ENCODE data around the gene AUTS2.

AUTS2 gene

DNA sequence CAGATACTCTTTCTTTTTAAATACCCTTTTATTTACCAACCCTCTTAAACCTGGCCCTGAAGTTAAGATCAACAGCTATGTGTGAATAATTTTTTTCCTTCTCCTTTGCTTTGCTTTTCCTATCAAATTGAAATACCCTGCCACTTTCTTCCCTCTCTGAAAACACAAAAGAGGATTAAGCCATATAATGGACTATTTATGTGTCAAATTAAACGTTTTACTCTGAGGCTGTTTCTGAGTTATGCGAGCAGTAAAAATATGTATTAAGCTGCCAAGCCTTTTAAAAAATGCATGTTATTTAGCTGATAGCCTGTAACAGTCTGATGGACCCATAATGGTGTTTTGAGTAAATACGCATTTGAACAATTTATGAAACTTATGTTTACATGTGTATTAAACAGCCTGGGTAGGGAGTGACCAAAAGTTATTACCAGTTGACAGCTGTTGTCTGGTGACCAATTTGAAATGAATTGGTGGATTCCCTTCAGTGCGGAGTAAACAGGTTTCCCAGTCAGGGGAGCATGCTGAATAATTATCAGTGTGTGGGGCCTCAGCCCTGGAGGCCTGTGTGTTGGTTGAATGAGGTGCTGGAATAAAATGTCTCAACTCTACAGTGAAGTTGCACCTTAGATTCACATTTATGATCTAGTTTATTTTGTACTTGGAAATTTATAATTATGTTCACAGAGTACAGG, 89.6 kb downstream of the AUTS2 start:
- DNase-seq (ENCODE audit: low read depth), result no peak

DNA sequence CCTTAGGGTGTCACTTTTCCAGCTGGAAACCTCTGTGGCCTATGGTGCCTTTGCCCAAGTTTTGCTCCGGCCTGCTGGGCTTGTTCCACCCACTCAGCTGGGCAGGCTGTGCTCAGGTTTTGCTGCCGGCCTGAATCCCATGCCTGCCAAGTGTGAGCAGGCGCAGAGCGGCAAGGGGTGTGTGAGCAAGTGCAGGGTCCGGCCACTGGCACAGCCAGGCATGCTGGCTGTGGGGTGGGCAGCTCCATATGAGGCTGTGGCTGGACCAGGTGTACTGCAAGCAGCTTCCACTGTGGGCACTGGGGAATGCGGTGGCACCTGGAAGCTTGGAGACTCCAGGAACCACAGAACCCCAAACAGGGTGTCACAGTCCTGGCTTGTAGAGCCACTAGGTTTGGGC, 92.1 kb downstream of the AUTS2 start:
- no peak for DNase-seq (ENCODE audit: low read depth)

GRCh38 chr7:69691327-69691726, 93.1 kb downstream of the AUTS2 start:
- no peak for DNase-seq (ENCODE audit: low read depth)

GRCh38 chr7:69691734-69692133, 93.5 kb downstream of the AUTS2 start:
- no peak for DNase-seq (ENCODE audit: low read depth)

- no peak for DNase-seq (ENCODE audit: low read depth)
Measured at GRCh38 chr7:69692611-69693010, 94.3 kb downstream of the AUTS2 start.

GRCh38 chr7:69693042-69693441, 94.8 kb downstream of the AUTS2 start:
- no peak for DNase-seq (ENCODE audit: low read depth)

DNA sequence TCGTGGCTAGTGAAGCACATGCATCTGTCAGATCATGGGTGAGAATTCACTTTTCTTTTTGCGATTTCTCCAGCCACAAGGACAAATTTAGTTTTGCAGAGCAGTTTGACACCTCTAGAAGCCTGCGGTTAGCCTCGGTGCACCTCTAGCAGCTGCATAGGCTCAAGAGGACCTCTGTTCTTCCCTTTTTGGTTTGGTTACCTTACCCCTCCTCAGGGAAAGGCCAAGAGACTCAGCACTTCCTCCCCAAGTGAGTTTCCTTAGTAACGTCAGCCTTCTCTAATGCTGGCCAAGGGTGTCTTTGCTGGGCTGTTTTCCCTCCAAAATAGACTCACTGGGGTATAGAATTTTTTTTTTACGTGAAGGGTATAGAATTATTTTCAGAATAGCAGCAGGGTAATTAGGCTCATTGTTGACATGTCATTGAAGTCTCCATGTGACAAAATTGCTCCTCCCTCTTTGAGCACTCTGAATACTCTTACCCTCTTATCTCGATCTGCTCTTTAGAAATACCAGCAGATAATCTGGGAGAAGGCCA, 97.8 kb downstream of the AUTS2 start:
- DNase-seq (ENCODE audit: low read depth), result no peak

DNA sequence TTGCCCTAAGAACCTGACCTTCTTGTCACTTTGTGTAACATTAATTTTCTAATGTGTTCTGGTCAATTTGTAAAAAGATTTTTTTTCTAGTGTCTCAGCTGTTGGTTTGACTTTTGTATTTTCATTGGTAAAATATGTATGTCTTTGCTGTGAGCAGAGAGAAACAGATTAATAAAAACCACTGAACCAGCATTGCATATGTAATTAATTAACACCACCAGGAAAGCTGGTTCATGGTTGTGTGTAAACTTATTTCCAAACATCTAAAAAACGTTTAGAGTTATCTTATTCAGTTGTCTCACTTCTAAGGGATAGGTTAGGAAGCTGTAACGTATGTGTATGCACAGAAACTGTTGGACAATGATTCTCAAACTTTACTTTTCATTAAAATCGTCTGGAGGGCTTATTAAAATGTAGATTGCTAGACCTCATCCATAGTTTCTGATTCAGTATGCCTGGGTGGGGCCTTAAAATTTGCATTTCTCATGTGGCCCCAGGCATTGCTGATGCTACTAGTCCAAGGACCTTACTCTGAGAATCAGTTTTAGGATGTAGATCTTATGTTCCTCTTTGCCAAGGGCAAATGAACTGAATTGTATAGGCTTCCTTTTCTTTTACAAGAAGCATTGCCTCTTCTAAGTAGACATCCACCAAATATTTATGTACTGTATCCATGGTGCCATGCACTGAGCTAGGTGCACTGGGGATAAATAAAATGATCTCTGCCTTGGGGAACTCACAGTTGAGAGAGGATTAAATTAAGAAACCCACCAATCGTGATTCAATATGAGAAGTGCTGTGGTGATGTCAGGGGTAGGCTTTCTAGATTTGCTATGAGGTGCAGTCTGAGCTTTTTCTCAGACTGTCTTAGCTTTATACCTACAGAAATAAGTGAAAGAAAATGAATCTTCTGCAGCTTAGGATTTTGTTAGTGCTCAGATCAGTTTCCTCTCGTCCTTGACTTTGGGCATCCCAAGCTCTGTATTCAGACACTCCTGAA, 98.7 kb downstream of the AUTS2 start:
- DNase-seq (ENCODE audit: low read depth), result no peak

DNA sequence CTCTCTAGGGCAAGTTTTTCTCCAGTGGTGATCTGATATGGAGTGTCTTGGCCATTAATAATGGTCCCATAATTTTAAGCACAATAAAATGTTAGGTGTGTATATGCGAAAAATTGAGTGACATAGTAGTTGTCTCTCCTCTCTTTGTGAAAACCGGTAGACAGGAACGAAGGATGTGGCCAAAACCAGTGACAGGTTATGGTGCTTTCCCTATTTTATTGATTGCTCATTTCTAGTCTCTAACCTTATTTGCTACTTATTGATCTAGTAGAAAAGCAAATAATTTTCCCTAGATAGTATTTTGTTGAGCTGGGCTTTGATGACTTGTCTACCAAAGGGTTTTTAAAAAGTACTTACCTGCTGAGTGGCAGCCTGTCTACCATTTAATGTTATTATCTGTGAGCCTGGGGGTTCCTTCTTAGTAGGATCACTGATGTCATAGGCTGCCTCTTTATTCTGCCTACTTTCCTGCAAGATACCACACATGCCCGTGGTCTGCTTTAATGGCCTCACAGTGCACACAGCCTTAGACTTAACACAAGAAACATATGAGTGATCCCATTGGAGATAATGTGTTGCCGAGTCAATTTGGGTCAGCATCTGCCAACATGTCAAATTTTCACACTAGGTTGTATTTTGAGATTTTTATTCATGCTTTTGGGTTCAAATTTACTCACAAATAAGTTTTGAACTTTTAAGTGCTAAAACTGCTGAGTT, 100.0 kb downstream of the AUTS2 start:
- DNase-seq (ENCODE audit: low read depth), result no peak

GRCh38 chr7:69699931-69700330, 101.7 kb downstream of the AUTS2 start:
- DNase-seq (ENCODE audit: low read depth), result no peak

DNA sequence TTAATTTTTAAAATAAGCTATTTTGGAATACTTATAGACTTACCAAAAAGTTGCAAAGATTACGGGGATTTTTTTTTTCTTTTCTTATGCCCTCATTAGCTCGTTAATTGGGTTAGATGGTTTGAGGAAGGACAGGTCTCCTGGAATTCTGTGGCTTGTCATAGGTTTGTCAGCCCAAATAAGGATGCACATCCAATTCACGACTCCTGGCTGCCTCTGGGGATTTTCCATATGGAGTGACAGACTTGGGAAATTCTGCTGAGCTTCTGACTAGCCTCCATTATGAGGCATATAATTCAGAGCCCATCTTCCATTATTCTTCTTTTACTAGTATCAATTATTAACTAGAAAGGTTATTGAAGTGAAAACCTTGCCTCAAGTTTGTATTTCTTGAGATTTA, 102.1 kb downstream of the AUTS2 start:
- no peak for DNase-seq (ENCODE audit: low read depth)

DNA sequence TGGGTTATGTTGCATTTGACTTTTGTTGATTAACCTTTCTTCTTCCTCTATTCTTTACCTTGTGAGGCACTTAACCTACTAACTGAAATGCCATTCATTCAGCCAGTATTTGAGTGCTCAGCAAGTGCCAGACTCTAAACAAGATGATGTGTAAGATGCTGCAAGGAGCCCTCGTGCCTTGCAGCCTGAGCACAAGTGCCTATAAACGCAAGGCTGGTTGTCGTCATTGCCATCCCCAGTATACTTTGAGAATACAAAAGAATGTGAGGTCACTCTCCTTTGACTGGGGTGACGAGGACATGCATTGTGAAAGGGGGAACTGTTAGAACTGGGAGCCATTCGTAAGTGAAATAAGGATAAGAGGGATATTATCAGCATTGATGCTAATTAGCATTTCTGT, 103.0 kb downstream of the AUTS2 start:
- DNase-seq (ENCODE audit: low read depth), result no peak

GRCh38 chr7:69702357-69702756, 104.1 kb downstream of the AUTS2 start:
- DNase-seq (ENCODE audit: low read depth), result no peak

- no peak for DNase-seq (ENCODE audit: low read depth)
Measured at GRCh38 chr7:69703099-69703498, 104.8 kb downstream of the AUTS2 start.

DNA sequence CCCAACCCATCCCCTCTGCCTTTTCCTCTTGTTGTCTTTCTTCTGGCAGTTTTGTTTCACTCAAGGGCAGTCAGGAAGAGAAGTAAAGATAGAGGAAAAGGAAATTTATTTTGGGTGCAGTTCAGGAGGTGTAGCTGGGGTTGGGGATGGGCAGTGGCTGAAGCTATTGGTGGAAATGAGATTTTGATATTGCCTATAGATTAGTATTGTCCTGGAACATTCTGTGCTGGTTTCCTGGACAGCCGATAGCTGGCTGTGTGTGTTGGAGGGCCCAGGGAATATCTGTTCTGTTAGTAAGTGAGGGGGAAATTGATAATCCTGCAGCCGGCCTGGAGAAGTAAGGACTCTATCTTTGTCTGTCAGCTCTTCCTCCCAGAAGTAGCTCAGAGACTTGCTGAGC, 107.8 kb downstream of the AUTS2 start:
- no peak for DNase-seq (ENCODE audit: low read depth)

- DNase-seq (ENCODE audit: low read depth), result no peak
Measured at GRCh38 chr7:69708857-69709256, 110.6 kb downstream of the AUTS2 start.

GRCh38 chr7:69710768-69711438, 112.6 kb downstream of the AUTS2 start:
- DNase-seq (ENCODE audit: low read depth), result no peak

DNA sequence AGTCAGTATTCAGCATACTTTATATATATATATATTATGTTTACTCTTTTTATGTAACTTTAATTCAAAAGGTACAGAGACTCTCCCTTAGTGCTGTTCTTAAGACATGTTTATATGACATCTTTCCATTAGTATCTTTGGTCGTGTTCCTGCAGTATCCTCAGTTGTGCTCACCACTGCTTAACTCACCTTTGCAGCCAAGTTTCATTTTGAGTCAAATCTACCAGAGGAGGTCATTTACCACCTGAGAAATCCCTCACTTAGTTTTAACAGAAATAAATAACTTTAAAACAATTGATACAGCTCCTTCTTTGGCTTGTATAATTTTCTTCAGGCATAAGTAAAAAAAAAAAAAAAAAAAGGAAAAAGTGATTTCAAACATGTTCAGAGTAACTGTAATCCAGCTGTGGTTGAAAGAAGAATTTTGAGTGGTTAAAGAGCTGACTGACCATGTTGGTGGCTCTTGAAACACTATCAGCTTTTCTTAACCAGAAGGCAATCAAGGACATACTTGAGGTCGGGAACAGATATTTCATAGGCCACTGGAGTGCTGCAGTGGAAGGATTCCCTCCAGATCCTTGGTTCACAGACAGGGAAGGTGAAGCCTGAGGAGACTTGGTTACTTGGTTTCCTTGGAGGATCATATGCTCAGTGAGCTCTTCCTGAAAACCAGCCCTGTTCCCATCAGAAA, 116.8 kb downstream of the AUTS2 start:
- DNase-seq (ENCODE audit: low read depth), result no peak

DNA sequence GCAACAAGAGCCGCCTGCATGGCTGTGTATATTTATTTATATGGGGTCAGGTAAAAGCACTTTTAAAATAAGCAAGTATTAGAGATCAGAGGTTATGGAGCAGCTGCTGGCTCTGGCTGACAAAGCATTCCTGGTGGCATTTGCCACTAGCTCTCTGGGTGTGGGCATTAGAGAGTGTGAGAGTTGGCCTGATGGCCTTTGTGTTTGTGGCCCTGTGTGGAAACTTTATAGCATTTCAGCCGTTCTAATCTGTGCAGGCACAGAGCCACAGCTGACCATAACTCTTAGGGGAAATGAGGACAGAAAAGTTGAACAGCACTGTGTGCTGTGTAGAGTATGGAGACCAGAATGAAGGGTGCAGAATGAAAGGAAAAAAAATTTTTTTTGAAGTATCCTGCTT, 118.9 kb downstream of the AUTS2 start:
- DNase-seq (ENCODE audit: low read depth), result no peak

GRCh38 chr7:69719717-69720116, 121.4 kb downstream of the AUTS2 start:
- DNase-seq (ENCODE audit: low read depth), result no peak

GRCh38 chr7:69722843-69723242, 124.6 kb downstream of the AUTS2 start:
- DNase-seq (ENCODE audit: low read depth), result no peak

All from stimulated activated CD8-positive, alpha-beta memory T cell treated with anti-CD3 and anti-CD28 coated beads, Interleukin-4, amount 100 ng/mL, for 24 hours (primary cell).